HG03064 (cell line): ENCODE data around the gene ARV1.
"Not testable (repeated sequence)": the region's sequence is repeated elsewhere in the genome, so short reads cannot be mapped to it uniquely, and the experiment has no call there.

Experiments
- ATAC-seq: cut with Tn5 transposase; IDR thresholded peaks from one replicate; pipeline ENCODE4 v1.9.1; 2021; ENCODE audit warnings: low read depth; ENCODE audit not compliant: unreplicated experiment

ARV1 gene

GRCh38 chr1:231040800-231041718, 62.2 kb downstream of the ARV1 start:
- ATAC-seq: no peak

GRCh38 chr1:231041719-231042261, 62.9 kb downstream of the ARV1 start:
- ATAC-seq: no peak

- ATAC-seq: no peak
Observed at GRCh38 chr1:231044588-231044987, 65.7 kb downstream of the ARV1 start.

GRCh38 chr1:231045286-231045685, 66.4 kb downstream of the ARV1 start:
- ATAC-seq: no peak

- ATAC-seq: not testable (repeated sequence)
Observed at GRCh38 chr1:231045921-231046729, 67.2 kb downstream of the ARV1 start.

GRCh38 chr1:231046730-231047395, 68.0 kb downstream of the ARV1 start:
- no peak for ATAC-seq

- not testable (repeated sequence) for ATAC-seq
Observed at GRCh38 chr1:231047529-231047928, 68.6 kb downstream of the ARV1 start.

- ATAC-seq: not testable (repeated sequence)
Observed at GRCh38 chr1:231048419-231048818, 69.5 kb downstream of the ARV1 start.

GRCh38 chr1:231049121-231049979, 70.5 kb downstream of the ARV1 start:
- no peak for ATAC-seq
